Hematopoietic multipotent progenitor cell treated with erythropoietin and hydrocortisone succinate and interleukin-3 and kit ligand, for 17 days (in vitro differentiated cells): ENCODE measurements around the gene ASCC1.

ENCODE experiments used
- DNase-seq: peaks from one replicate; pipeline ENCODE4 v3.0.0-alpha.2; 2015; ENCODE audit warnings: low spot score

ASCC1 gene

GRCh38 chr10:72081772-72082590 lies 134.1 kb downstream of the ASCC1 start:
- DNase-seq: no peak

- no peak for DNase-seq
Measured at GRCh38 chr10:72081210-72081609, 134.9 kb downstream of the ASCC1 start.

- no peak for DNase-seq
Measured at GRCh38 chr10:72080042-72080975, 135.8 kb downstream of the ASCC1 start.

- DNase-seq: no peak
Measured at GRCh38 chr10:72079356-72079755, 136.7 kb downstream of the ASCC1 start.

- no peak for DNase-seq
Measured at GRCh38 chr10:72077275-72077990, 138.6 kb downstream of the ASCC1 start.

GRCh38 chr10:72076756-72077155 lies 139.3 kb downstream of the ASCC1 start:
- no peak for DNase-seq

GRCh38 chr10:72075376-72076115 lies 140.5 kb downstream of the ASCC1 start:
- no peak for DNase-seq

- no peak for DNase-seq
Measured at GRCh38 chr10:72074574-72075375, 141.3 kb downstream of the ASCC1 start.

GRCh38 chr10:72073708-72074573 lies 142.1 kb downstream of the ASCC1 start:
- no peak for DNase-seq

GRCh38 chr10:72072639-72073038 lies 143.4 kb downstream of the ASCC1 start:
- no peak for DNase-seq

GRCh38 chr10:72072046-72072445 lies 144.0 kb downstream of the ASCC1 start:
- no peak for DNase-seq

- no peak for DNase-seq
Measured at GRCh38 chr10:72069751-72070526, 146.1 kb downstream of the ASCC1 start.

GRCh38 chr10:72068901-72069446 lies 147.1 kb downstream of the ASCC1 start:
- no peak for DNase-seq

- DNase-seq: no peak
Measured at GRCh38 chr10:72068126-72068765, 147.8 kb downstream of the ASCC1 start.

GRCh38 chr10:72067463-72068125 lies 148.5 kb downstream of the ASCC1 start:
- DNase-seq: no peak

- no peak for DNase-seq
Measured at GRCh38 chr10:72066318-72067284, 149.5 kb downstream of the ASCC1 start.
